HG03521 (cell line): Measurements from ENCODE around the gene ACSF2.

Experiments used
- ATAC-seq: cut with Tn5 transposase; IDR thresholded peaks from one replicate; pipeline ENCODE4 v1.9.1; 2021; ENCODE audit warnings: mild to moderate bottlenecking, moderate library complexity; ENCODE audit not compliant: unreplicated experiment

Gene ACSF2

DNA sequence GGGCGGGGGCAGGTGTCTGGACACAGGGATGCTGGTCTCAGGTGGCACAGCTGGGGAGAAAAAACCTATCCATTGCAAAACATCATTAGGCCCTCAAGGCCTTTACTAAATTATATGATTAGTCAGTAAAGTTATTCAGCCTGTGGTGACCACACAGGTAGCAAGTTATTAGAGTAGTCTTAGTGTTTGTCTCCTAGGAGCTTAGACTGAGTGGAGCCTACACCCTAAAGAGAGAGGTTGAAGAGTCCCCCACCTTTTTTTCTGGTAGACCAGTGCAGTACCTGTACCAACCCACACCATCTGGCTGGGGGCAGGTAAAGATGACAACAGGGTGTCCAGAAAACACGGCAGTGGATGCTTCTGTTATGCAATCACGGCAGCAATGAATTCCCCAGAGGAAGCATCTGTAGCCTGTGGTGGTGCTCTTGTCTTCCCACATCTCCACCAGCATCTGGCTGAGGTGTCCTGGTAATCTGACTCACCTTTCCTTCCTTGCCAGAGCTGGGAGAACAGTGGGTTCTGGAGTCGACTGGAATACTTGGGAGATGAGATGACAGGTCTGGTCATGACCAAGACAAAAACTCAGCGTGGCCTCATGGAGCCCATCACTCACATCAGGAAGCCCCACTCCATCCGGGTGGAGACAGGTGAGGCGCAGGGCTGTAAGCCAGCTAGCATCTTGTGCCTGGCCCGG is 93.3 kb downstream of the ACSF2 start:
- ATAC-seq: no peak

DNA sequence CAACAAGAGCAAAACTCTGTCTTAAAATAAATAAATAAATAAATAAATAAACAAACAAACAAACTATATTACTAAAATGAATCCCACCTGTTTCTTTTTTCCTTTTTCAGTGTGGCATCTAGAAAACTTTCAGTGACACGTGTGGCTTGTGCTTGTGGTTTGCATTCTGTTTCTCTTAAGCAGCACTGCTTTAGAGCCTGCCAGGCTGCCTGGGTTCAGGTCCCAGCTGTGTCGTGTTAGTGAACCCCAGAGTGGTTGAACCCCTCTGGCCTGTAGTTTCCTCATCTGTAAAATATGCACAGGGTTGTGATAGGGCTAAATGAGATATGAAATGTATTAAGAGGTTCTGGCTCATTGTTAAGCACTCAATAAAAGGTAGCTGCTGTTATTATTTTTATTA is 94.5 kb downstream of the ACSF2 start:
- ATAC-seq: no peak

DNA sequence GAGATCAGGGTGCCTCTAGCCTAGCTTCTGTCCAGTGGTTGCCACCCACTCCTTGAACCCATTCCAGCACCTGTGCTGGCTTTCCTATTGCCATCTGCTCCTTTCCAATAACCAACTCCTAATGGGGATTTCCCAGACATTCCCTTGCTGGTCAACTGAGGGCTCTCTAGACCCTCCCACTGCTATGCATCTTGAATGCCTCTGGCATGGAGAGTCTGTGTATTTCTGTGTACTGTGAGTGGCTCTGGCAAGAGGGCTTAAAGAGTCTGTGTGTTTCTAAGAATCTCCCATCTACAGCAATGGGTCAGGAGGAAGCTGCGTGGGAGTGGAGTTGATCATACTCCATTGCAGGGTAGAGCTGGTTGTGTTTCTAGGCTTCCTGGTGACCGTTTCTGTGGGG is 95.5 kb downstream of the ACSF2 start:
- no peak for ATAC-seq

DNA sequence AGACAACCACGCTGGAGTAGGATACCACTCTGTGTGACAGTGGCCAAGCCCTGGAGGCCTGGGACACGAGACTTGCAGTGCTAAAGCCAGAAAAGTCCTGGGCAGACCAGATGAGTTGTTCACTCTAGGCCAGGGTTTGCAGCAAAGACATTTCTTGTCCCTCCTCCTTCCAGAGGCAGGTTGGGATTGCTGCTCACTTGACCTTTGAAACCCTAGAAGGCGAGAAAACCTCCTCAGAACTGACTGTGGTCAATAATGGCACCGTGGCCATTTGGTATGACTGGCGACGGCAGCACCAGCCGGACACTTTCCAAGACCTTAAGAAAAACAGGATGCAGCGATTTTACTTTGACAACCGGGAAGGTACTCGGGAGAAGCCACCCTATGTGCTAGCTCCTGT is 96.7 kb downstream of the ACSF2 start:
- no peak for ATAC-seq

DNA sequence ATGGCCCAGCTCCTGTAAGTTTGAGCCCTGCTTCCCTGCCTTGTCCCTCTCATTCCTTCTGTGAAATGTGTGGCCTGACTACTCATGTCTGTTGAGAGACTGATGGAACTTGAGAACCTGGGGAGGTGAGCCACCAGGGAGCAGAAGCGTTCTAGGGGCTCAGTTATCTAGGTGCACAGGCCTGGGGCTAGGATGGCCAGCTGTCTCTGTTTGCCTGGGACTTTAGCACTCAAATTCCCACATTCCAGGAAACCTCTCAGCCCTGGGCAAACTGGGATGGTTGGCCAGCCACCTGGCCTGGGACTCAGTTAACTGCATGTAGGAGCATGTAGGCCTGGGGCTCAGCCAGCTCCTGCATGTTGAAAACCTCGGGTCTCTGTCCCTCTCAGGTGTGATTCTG is 97.2 kb downstream of the ACSF2 start:
- ATAC-seq: no peak
